Islet of Langerhans (tissue), 1 donor: ENCODE results near the gene SLC25A42.
"Not testable (repeated sequence)": the region's sequence is repeated elsewhere in the genome, so short reads cannot be mapped to it uniquely, and the experiment has no call there.

ENCODE experiments used
- FAIRE-seq: peaks from one replicate; lab custom pipeline; 2011; peaks lifted over from hg19 to GRCh38; lab: Jason Lieb, UNC

Gene SLC25A42

DNA sequence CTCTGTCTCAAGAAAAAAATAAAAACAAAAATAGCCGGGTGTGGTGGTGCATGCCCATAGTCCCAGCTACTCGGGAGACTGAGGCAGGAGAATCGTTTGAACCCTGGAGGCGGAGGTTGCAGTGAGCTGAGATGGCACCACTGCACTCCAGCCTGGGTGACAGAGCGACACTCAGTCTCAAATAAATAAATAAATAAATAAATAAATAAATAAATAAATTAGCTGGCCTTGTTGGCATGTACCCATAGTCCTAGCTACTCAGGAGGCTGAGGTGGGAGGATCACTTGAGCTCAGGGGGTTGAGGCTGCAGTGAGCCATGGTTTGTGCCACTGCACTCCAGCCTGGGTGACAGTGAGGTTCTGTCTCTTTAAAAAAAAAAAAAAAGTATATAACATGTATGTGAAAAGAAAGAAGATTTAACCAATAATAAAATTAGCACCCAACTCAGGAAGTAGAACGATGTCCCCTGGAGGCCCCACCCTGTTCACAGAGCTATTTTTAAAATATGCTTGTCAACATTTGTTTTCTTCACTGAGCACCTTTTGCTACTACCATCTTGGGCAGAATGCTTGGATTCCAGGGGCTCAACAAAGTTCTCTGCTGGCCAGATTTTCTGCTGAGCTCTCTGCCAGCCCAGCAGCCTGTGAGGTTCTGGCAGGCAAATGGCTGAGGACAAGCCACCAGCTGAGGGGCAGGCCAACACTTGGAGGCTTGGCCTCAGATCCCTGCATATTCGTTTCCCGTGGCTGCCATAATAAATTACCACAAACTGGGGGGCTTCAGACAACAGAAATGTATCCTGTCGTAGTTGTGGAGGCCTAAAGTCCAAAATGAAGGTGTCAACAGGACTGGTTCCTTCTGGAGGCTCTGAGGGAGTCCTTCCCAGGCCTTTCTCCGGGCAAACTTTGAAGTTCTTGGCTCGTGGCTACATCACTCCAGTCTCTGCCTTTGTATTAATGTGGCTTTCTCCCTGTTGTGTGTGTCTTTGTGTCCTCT lies 5.2 kb downstream of the SLC25A42 start:
- no peak for FAIRE-seq

GRCh38 chr19:19071897-19072296 lies 8.1 kb downstream of the SLC25A42 start:
- FAIRE-seq = no peak

DNA sequence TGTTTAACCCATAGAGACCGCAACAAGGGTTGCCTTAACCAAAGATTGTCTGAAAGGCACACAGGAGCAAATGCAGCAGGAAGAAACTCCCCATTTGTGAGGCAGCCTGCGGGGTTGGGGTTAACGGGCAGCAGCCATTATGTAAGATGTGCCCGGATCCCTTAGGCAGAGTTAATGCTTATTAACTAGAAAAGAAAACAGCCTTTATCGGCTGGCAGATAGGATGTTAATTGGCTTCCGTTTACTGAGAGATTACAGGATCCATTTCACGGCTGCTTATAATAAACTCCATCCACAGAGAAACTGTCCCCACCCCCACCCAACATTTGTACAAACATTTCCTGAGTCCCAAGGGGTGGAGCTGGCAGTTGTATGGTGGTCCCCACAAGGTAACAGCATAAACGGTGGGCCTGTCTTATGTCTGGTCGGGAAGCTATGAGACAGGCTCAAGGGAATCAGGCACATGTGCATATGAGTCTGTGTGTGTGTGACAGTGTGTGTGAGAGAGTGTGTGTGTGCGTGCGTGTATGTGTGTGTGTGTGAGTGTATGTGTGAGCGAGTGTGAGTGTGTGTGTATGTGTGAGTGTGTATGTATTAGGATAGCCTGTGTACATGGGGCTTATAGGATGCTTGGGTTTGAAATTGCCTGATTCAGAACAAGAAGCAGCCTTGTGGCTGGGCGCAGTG lies 10.5 kb downstream of the SLC25A42 start:
- FAIRE-seq = no peak

- FAIRE-seq = no peak
These were observed 11.3 kb downstream of the SLC25A42 start for GRCh38 chr19:19075126-19075525.

- no peak for FAIRE-seq
These were observed 12.7 kb downstream of the SLC25A42 start for GRCh38 chr19:19076476-19076875.

DNA sequence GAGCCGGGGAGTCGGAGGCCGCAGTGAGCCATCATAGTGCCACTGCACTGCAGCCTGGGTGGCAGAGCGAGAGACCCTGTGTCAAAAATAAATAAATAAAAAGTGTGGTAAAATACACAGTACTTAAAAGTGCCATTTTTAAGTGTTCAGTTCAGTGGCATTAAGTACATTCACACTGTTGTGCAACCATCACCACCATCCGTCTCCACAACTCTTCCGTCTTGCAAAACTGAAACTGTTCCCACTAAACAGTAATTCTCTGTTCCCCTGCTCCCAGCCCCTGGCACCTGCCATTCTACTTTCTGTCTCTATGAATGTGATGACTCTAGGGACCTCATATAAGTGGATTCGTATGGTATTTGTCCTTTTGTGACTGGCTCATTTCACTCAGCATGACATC lies 13.3 kb downstream of the SLC25A42 start:
- FAIRE-seq = no peak

GRCh38 chr19:19078801-19079200 lies 15.0 kb downstream of the SLC25A42 start:
- no peak for FAIRE-seq

- FAIRE-seq = no peak
These were observed 15.8 kb downstream of the SLC25A42 start for GRCh38 chr19:19079571-19079970.

GRCh38 chr19:19081642-19082151 lies 17.9 kb downstream of the SLC25A42 start:
- no peak for FAIRE-seq

GRCh38 chr19:19083413-19084178 lies 19.8 kb downstream of the SLC25A42 start:
- no peak for FAIRE-seq

GRCh38 chr19:19087676-19088075 lies 23.9 kb downstream of the SLC25A42 start:
- no peak for FAIRE-seq

GRCh38 chr19:19094513-19094912 lies 30.7 kb downstream of the SLC25A42 start:
- no peak for FAIRE-seq

- no peak for FAIRE-seq
These were observed 31.9 kb downstream of the SLC25A42 start for GRCh38 chr19:19095691-19096090.

GRCh38 chr19:19096641-19097627 lies 33.1 kb downstream of the SLC25A42 start:
- no peak for FAIRE-seq

- no peak for FAIRE-seq
These were observed 34.4 kb downstream of the SLC25A42 start for GRCh38 chr19:19098084-19098702.

- FAIRE-seq = no peak
These were observed 35.2 kb downstream of the SLC25A42 start for GRCh38 chr19:19098703-19099632.

DNA sequence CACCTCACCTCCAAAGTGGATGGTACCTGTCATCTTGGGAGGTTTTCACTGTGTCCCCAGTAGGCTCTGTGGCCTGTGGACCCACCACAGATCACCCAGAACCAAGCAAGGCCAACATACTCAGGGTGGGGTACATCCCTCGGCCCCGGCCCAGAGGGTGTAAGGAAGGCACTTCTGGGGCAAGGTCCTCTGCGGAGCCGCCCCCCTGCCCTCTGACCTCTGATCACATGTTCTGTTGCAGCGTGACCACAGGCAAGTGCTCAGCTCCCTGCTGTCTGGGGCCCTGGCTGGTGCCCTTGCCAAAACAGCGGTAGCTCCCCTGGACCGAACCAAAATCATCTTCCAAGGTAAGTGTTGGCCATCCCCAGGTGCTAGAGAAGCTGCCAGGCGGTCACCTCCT lies 37.7 kb downstream of the SLC25A42 start:
- no peak for FAIRE-seq

DNA sequence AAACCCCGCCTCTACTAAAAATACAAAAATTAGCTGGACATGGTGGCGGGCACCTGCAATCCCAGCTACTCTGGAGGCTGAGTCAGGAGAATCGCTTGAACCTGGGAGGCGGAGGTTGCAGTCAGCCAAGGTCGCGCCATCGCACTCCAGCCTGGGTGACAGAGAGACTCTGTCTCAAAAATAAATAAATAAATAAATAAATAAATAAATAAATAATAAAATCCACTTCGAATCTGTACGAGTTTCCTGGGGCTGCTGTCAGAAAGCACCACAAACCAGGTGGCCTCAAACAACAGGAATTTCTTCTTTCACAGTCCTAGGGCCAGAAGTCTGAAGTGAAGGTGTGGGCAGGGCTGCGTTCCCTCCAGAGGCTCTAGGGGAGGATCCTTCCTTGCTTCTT lies 38.8 kb downstream of the SLC25A42 start:
- FAIRE-seq = not testable (repeated sequence)

GRCh38 chr19:19103167-19103566 lies 39.4 kb downstream of the SLC25A42 start:
- no peak for FAIRE-seq
